ENCODE results near the gene SLC35F6. TPM values are rescaled to one million over a fixed set of nuclear protein-coding genes. Genes with fewer than 3 reads are reported as not detected.

Gene SLC35F6
- total RNA-seq, 4 donors from 2014 or later, result 20.2 to 47.3 (median 38.2) TPM

- no peak overlapping the region for H3K4me3 ChIP-seq
- H3K27me3 ChIP-seq, result no peaks in the 10 kb centered on the region
- TF ChIP-seq POLR2AphosphoS5 (IDR thresholded peaks at IDR 0.05), result no peak
- TF ChIP-seq EP300 (IDR thresholded peaks at IDR 0.05), result no peak
- no peak for TF ChIP-seq POLR2A (IDR thresholded peaks at IDR 0.05)
- TF ChIP-seq CTCF (IDR thresholded peaks at IDR 0.05), result no peak
- ATAC-seq, result no peak
- H3K4me1 ChIP-seq, result no peaks in the 10 kb centered on the region
- no peaks in the 10 kb centered on the region for H3K9me3 ChIP-seq
- peaks cover 0 to 11% of the 10 kb centered on the region in 2 donors for H3K36me3 ChIP-seq
- no peak overlapping the region for H3K27ac ChIP-seq
- WGBS, 2 donors (ENCODE audit: low coverage in 1 of 2), result 80% methylated on average over 1 of the region's 4 CpGs; no CpG with 5 or more reads in 1 of the 2 donors
These were observed 32.4 kb upstream of the SLC35F6 start for GRCh38 chr2:26731714-26732113.

- 88% methylated on average over 3 of the region's 3 CpGs; no CpG with 5 or more reads in 1 of the 2 donors for WGBS, 2 donors (ENCODE audit: low coverage in 1 of 2)
These were observed 31.6 kb upstream of the SLC35F6 start for GRCh38 chr2:26732446-26732845.

GRCh38 chr2:26733413-26733812, 30.7 kb upstream of the SLC35F6 start:
- Histone ChIP-seq H3K4me3 (no peak overlapping the region), H3K27me3 (no peaks in the 10 kb centered on the region), H3K9me3 (no peaks in the 10 kb centered on the region), H3K36me3 (peaks cover 0 to 2% of the 10 kb centered on the region in 2 donors), H3K27ac (no peak overlapping the region), H3K4me1 (no peaks in the 10 kb centered on the region)
- no peak for ATAC-seq
- 79 to 86% methylated on average over 6 to 9 of the region's 9 CpGs for WGBS, 2 donors (ENCODE audit: low coverage in 1 of 2)
- no peak for TF ChIP-seq CTCF (IDR thresholded peaks at IDR 0.05)
- TF ChIP-seq POLR2AphosphoS5 (IDR thresholded peaks at IDR 0.05), result no peak
- TF ChIP-seq EP300 (IDR thresholded peaks at IDR 0.05), result no peak
- TF ChIP-seq POLR2A (IDR thresholded peaks at IDR 0.05), result no peak

More at GRCh38 chr2:26732446-26732845, 31.6 kb upstream of the SLC35F6 start:
- Histone ChIP-seq H3K4me1 (no peaks in the 10 kb centered on the region), H3K4me3 (no peak overlapping the region), H3K27ac (no peak overlapping the region), H3K27me3 (no peaks in the 10 kb centered on the region), H3K36me3 (peaks cover 0 to 11% of the 10 kb centered on the region in 2 donors), H3K9me3 (no peaks in the 10 kb centered on the region)
- ATAC-seq, result no peak
- TF ChIP-seq POLR2AphosphoS5 (IDR thresholded peaks at IDR 0.05) (no peak), EP300 (IDR thresholded peaks at IDR 0.05) (no peak), CTCF (IDR thresholded peaks at IDR 0.05) (no peak), POLR2A (IDR thresholded peaks at IDR 0.05) (no peak)

- ATAC-seq, result no peak
- Histone ChIP-seq H3K27ac (no peak overlapping the region), H3K4me1 (no peaks in the 10 kb centered on the region), H3K36me3 (no peaks in the 10 kb centered on the region), H3K4me3 (no peak overlapping the region), H3K9me3 (no peaks in the 10 kb centered on the region), H3K27me3 (no peaks in the 10 kb centered on the region)
- 20% methylated on average over 1 of the region's 5 CpGs; no CpG with 5 or more reads in 1 of the 2 donors for WGBS, 2 donors (ENCODE audit: low coverage in 1 of 2)
- TF ChIP-seq EP300 (IDR thresholded peaks at IDR 0.05), result no peak
- TF ChIP-seq POLR2AphosphoS5 (IDR thresholded peaks at IDR 0.05), result no peak
- TF ChIP-seq POLR2A (IDR thresholded peaks at IDR 0.05), result no peak
- no peak for TF ChIP-seq CTCF (IDR thresholded peaks at IDR 0.05)
These were observed 29.0 kb upstream of the SLC35F6 start for GRCh38 chr2:26735097-26735496.

GRCh38 chr2:26735883-26736588, 28.0 kb upstream of the SLC35F6 start:
- TF ChIP-seq POLR2A (IDR thresholded peaks at IDR 0.05) (no peak), POLR2AphosphoS5 (IDR thresholded peaks at IDR 0.05) (no peak), CTCF (IDR thresholded peaks at IDR 0.05) (no peak), EP300 (IDR thresholded peaks at IDR 0.05) (no peak)
- H3K36me3 ChIP-seq, result no peaks in the 10 kb centered on the region
- H3K4me1 ChIP-seq, result no peaks in the 10 kb centered on the region
- 25% methylated on average over 2 of the region's 8 CpGs; no CpG with 5 or more reads in 1 of the 2 donors for WGBS, 2 donors (ENCODE audit: low coverage in 1 of 2)
- no peak overlapping the region for H3K27ac ChIP-seq
- no peaks in the 10 kb centered on the region for H3K9me3 ChIP-seq
- ATAC-seq, result no peak
- no peak overlapping the region for H3K4me3 ChIP-seq
- H3K27me3 ChIP-seq, result no peaks in the 10 kb centered on the region
